NCI-H524 (cell line): ENCODE data around the gene TRIM37.
"Not testable (repeated sequence)": the region's sequence is repeated elsewhere in the genome, so short reads cannot be mapped to it uniquely, and the experiment has no call there.

Experiments used
- DNase-seq, 2 experiments: peaks; one replicate each; lab custom pipeline; 2025; lab: John Stamatoyannopoulos, UW

TRIM37 gene

GRCh38 chr17:58991718-58992331, 114.9 kb downstream of the TRIM37 start:
- DNase-seq: no peak

GRCh38 chr17:58989629-58990028, 117.1 kb downstream of the TRIM37 start:
- DNase-seq: no peak

GRCh38 chr17:58985971-58986370, 120.7 kb downstream of the TRIM37 start:
- DNase-seq: no peak

GRCh38 chr17:58985367-58985766, 121.3 kb downstream of the TRIM37 start:
- no peak for DNase-seq

GRCh38 chr17:58982626-58983025, 124.1 kb downstream of the TRIM37 start:
- DNase-seq: no peak

- DNase-seq: no peak
Observed at GRCh38 chr17:58980706-58981481, 125.8 kb downstream of the TRIM37 start.

- DNase-seq: no peak
Observed at GRCh38 chr17:58976541-58976940, 130.1 kb downstream of the TRIM37 start.

GRCh38 chr17:58974354-58974753, 132.3 kb downstream of the TRIM37 start:
- DNase-seq: no peak

GRCh38 chr17:58970609-58971450, 135.8 kb downstream of the TRIM37 start:
- DNase-seq: no peak

- DNase-seq: no peak
Observed at GRCh38 chr17:58969612-58970011, 137.1 kb downstream of the TRIM37 start.

GRCh38 chr17:58969156-58969555, 137.5 kb downstream of the TRIM37 start:
- DNase-seq: no peak

GRCh38 chr17:58968426-58969061, 138.1 kb downstream of the TRIM37 start:
- no peak for DNase-seq

GRCh38 chr17:58966208-58966607, 140.5 kb downstream of the TRIM37 start:
- no peak for DNase-seq

GRCh38 chr17:58965221-58965620, 141.5 kb downstream of the TRIM37 start:
- no peak for DNase-seq

- peak in 1 of 2 experiments; percentile 20 for DNase-seq
Observed at GRCh38 chr17:58960068-58960467, 146.6 kb downstream of the TRIM37 start.

GRCh38 chr17:58957725-58958073, 149.0 kb downstream of the TRIM37 start:
- not testable (repeated sequence) for DNase-seq

- no peak for DNase-seq
Observed at GRCh38 chr17:58956997-58957724, 149.5 kb downstream of the TRIM37 start.

- DNase-seq: not testable (repeated sequence)
Observed at GRCh38 chr17:58954358-58954757, 152.3 kb downstream of the TRIM37 start.

GRCh38 chr17:58947824-58948223, 158.9 kb downstream of the TRIM37 start:
- DNase-seq: no peak

- no peak for DNase-seq
Observed at GRCh38 chr17:58947411-58947810, 159.3 kb downstream of the TRIM37 start.

- DNase-seq: no peak
Observed at GRCh38 chr17:58944166-58944565, 162.5 kb downstream of the TRIM37 start.

- DNase-seq: no peak
Observed at GRCh38 chr17:58936295-58936694, 170.4 kb downstream of the TRIM37 start.
